Ovary (tissue), 3 donors: ENCODE data around the gene OPCML.

Experiments used
- EP300 ChIP-seq: sonication (generic); formaldehyde crosslinking; IDR thresholded peaks from one replicate; pipeline ENCODE4 v1.6.1; 2017; ENCODE audit warnings: antibody characterized with exemption
- TF ChIP-seq, protein P1 (sequence below), 3 donors: fragments of 450-650 bp in 2 of 3; fragments of 200-600 bp in 1 of 3; IDR thresholded peaks; one replicate each; pipeline versions ENCODE4 v1.5.1 to v1.8.0; 2016 to 2022; ENCODE audit warnings: antibody characterized with exemption in 3 of 3, mild to moderate bottlenecking in 1 of 3
- donor health status: DM: no; HTN: no; CAD: no.

DNA sequence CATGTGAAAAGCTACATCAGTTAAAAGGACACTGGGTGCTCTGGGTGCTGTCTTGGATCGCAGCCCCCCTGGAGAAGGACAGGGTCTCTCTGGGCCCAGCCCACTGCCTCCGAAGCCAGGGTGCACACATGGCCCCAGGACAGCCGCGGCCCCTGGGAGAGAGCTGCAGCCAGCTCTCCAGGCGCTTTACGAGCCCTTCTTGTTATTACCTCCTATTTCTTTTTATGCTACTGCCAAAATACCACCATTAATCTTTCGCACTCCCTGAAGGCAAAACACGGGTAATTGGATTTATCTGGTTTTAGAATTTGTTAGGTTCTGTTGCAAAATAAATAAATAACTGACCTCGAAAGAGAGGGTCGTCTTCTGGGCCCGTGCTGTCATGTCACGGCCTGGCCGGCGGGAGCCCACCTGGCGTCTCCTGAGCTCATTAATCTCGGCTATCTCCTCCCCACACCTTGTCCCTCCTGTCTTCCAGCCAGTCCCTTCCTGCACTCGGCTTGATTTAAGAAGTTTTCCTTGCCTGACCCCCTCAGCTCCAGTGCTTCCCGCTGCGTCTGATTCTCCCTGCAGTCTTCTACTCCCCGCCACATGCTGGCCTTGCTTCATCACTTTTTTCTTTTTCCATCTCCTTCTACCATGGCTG lies 611.7 kb downstream of the OPCML start:
- TF ChIP-seq EP300: no peak
- TF ChIP-seq, protein P1, sequence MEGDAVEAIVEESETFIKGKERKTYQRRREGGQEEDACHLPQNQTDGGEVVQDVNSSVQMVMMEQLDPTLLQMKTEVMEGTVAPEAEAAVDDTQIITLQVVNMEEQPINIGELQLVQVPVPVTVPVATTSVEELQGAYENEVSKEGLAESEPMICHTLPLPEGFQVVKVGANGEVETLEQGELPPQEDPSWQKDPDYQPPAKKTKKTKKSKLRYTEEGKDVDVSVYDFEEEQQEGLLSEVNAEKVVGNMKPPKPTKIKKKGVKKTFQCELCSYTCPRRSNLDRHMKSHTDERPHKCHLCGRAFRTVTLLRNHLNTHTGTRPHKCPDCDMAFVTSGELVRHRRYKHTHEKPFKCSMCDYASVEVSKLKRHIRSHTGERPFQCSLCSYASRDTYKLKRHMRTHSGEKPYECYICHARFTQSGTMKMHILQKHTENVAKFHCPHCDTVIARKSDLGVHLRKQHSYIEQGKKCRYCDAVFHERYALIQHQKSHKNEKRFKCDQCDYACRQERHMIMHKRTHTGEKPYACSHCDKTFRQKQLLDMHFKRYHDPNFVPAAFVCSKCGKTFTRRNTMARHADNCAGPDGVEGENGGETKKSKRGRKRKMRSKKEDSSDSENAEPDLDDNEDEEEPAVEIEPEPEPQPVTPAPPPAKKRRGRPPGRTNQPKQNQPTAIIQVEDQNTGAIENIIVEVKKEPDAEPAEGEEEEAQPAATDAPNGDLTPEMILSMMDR (IDR thresholded peaks at IDR 0.05): no peak
